Measurements from ENCODE around the gene MRTFB.

MRTFB gene

GRCh38 chr16:14248791-14249190, 177.7 kb downstream of the MRTFB start:
- DNase-seq: no peak

DNA sequence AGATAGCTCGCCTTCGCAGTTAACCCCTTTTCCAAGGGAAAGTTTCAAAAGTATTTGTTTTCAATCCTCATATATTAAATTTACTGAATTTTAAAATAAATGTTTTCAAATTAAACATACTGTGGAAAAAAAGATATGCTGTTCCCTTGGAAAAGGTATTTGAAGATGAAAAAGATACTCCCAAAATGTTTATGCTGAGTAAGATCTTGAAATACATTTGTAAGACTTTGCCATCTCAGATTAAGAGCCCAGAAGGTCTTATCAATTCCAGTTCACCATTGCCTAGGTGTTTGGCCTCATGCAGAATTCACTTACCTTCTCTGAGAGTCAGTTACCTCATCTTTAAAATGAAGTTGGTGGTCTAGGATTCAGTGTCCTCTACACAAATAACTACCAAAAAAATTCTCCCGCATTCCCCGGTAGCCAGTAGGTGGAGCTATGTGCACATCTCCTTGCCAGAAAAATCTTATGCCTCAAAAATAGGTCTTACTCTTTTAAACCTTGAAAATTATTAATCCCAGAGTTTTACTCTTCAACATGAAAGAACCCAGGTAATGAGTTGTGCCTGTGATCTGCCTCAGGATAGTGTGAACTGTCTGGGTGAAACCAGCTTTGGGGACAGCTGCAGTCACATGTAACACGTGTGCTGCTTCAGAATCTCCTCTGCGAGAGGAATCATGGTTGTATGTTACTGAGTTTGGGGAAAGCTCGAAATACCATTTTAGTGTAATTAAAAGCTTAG, 178.3 kb downstream of the MRTFB start:
- peak; percentile 59 for DNase-seq

GRCh38 chr16:14251419-14251818, 180.3 kb downstream of the MRTFB start:
- DNase-seq: no peak

- DNase-seq: no peak
Measured at GRCh38 chr16:14252860-14253259, 181.7 kb downstream of the MRTFB start.

- DNase-seq: no peak
Measured at GRCh38 chr16:14263011-14263410, 191.9 kb downstream of the MRTFB start.

DNA sequence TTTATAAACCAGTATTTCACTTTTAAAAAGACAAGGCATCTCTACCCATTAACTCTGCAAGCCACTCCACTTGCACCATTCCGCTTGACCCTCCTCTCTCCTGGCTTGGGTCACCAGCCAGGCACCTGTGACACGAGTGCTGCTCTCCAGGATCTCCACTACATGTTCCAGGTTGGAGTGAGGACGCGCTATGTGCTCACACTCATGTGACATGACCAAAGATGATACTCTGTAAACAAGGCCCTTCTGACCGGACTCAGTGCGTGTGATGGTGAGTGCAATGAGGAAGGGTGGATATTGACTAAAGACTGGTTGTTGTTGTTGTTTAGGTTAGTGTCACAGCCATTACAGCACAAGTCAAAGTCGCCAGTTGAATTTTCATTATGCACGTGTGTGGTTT, 192.7 kb downstream of the MRTFB start:
- no peak for DNase-seq

GRCh38 chr16:14264327-14264943, 193.3 kb downstream of the MRTFB start:
- no peak for DNase-seq

- no peak for DNase-seq
Measured at GRCh38 chr16:14268073-14268472, 197.0 kb downstream of the MRTFB start.

DNA sequence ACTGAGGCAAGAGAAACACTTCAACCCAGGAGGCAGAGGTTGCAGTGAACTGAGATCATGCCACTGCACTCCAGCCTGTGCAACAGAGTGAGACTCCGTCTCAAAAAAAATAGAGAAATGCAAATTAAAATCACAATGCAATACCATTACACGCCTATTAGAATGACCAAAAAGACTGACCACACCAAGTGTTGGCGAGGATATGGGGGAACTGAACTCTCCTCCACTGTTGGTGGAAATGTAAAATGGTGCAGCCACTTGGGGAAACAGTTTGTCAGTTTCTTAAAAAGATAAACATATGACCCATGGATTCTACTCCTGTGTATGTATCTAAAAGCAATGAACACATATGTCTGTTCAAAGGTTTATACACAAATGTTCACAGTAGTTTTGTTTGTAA, 204.8 kb downstream of the MRTFB start:
- no peak for DNase-seq

- DNase-seq: no peak
Measured at GRCh38 chr16:14278749-14279148, 207.6 kb downstream of the MRTFB start.

GRCh38 chr16:14280541-14280940, 209.4 kb downstream of the MRTFB start:
- DNase-seq: no peak

GRCh38 chr16:14283786-14284185, 212.7 kb downstream of the MRTFB start:
- no peak for DNase-seq

DNA sequence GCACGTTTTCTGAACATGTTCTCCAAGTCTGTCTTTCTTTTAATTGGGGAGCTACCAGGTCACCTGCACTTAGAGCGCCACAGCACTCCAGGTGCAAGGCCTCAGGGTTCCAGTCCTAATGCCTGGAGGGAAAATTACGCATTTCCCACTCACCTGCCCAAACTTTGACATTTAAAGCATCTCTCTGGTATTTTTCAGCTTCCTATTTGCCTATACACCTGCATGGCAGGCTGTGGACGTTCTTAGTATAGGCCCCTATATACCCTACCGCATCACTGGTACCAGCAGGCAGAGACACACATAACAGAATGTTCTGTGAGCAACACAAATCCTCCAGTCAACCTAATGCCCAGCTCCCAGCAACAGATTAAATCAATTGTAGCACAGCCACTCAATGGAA, 213.3 kb downstream of the MRTFB start:
- DNase-seq: no peak

GRCh38 chr16:14284930-14285512, 213.9 kb downstream of the MRTFB start:
- DNase-seq: no peak

DNA sequence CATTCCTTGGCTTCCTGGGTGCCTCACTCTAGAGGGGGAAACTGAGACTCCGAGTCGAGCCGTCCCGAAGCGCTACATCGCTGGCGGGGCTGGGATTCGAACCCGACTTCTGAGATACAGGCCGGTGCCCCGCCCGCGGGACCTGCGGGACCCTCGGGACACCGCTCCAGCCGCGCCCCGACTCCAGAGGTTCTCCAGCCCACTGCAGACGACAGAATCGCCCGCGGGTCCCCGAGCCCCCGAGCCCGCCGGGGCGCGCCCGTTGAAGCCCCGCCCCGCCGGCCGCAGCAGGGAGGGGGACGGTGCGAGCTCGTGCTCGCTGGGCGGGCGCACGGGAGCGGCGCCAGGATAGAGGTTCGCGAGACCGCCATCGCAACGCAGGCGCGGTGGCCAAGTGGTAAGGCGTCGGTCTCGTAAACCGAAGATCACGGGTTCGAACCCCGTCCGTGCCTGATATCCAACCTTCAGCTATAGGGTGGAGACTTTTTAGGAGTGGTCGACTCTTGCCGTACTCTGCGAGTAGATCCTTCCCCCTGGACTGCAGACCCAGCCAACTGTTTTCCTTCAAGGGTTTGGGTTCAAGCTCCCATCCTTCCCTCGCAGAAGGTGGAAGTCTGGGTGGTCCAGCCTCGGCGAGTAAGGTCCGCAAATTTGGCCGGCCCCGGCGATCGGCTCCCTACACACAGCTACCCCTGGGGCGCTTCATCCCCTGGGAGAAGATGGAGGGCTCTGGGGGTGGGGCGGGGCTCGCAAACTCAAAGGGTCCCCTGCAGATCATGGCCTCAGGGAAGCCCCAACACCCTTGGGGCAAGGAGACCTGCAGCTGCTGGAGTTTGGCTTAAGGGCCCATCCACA, 214.6 kb downstream of the MRTFB start:
- peak; percentile 96 for DNase-seq

DNA sequence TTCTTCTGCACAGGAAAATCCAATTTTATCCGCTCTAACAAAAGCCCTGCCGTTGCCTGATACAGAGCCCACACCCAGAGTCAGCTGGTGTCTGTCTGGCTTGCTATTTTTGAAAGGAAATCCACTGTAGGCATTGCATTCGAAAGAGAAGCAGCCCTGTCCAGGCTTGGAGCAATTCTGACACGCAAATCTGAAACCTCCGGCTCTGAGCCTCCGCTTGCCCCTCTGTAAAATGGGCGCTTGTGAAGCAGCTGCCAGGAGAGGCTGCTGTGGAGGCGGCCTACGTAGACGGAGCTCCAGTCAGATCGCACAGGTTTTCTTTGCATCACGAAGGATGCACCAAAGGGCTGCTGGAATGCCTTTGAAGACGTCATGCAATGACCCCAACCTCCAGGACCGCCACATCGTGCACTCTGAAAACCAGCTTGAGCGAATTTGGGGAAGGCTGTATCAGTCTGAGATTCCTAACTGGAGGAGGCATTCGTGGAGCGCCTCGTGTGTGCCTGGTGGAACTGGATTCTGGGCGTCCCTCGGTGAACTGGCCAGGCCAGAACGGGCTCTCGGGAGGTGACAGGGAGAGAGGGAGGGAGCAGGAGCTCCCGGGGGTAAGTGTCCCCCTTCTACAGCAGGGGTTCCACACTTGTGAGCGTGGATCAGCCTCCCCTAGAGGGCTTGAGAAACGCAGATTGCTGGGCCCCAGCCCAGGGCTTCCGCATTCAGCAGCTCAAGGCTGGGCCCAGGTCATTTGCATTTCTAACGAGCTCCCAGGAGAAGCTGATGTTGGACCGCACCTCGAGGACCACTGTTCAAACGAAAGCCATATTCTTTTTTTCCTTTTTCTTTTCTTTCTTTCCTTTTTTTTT, 215.5 kb downstream of the MRTFB start:
- DNase-seq: peak; percentile 55

- DNase-seq: peak; percentile 44
Measured at GRCh38 chr16:14289692-14290340, 218.7 kb downstream of the MRTFB start.

DNA sequence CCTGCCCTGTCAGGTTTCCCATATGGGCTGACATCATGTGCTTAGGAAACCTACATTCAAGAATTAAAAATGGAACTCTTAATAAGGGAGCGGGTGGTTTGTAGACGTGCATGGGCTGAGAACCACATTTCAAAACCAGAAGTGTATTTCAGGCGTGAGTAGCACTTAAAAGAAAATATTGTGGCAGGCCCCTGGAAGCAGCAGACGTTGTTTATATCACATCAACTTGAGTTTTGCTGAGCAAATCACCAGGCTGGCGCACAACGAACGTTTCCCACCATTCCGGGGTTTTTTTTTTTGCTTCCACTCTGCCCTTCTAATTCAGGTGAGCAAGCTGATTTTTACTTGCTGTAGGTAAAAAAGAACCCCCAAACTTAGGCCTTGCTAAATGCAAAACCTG, 220.2 kb downstream of the MRTFB start:
- DNase-seq: no peak

DNA sequence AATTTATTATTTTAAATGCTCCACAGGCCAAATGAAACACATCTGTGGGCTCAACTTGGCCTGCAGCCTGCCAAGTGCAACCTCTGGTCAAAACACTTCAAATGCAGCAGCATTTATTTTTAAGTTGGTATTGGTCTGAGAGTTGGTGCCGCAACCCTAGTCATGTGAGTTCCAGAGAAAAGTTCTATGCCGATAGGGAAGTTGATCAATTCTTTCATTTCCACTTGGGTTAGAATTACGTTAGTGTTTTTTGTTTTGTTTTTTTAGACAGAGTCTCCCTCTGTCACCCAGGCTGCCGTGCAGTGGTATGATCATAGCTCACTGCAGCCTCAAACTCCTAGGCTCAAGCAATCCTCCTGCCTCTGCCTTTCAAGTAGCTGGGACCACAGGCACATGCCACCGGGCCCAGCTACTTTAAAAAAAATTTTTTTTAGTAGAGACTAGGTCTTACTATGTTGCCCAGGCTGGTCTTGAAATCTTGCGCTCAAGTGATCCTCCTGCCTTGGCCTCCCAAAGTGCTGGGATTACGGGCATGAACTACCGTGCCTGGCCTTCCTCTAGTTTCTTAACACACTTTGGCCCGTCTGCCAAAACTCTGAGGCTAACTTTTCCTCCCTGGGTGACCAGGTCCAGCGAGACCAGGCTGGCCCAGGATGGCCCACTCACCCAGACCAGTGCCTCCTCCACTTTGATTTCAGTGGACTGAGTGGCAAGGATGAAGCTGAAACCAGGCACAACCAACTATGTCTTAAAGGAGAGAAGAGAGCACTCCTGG, 221.1 kb downstream of the MRTFB start:
- DNase-seq: no peak

DNA sequence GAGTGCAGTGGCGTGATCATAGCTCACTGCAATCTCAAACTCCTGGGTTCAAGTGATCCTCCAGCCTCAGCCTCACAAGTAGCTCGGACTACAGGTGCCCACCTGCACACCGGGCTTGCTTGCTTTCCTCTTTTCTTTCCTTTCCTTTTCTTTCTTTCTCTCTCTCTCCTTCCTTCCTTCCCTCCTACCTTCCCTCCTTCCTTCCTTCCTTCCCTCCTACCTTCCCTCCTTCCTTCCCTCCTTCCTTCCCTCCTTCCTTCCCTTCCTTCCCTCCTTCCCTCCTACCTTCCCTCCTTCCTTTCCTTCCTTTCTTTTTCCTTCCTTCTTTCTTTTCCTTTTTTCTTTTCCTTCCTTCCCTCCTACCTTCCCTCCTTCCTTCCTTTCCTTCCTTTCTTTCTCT, 225.5 kb downstream of the MRTFB start:
- DNase-seq: no peak
